AG08396 (cell line): ENCODE data around the gene CRYBG1.

Experiments used
- DNase-seq: peaks from one replicate; pipeline ENCODE4 v3.0.0; 2012; ENCODE audit warnings: low spot score, mixed read lengths

The CRYBG1 gene, protein sequence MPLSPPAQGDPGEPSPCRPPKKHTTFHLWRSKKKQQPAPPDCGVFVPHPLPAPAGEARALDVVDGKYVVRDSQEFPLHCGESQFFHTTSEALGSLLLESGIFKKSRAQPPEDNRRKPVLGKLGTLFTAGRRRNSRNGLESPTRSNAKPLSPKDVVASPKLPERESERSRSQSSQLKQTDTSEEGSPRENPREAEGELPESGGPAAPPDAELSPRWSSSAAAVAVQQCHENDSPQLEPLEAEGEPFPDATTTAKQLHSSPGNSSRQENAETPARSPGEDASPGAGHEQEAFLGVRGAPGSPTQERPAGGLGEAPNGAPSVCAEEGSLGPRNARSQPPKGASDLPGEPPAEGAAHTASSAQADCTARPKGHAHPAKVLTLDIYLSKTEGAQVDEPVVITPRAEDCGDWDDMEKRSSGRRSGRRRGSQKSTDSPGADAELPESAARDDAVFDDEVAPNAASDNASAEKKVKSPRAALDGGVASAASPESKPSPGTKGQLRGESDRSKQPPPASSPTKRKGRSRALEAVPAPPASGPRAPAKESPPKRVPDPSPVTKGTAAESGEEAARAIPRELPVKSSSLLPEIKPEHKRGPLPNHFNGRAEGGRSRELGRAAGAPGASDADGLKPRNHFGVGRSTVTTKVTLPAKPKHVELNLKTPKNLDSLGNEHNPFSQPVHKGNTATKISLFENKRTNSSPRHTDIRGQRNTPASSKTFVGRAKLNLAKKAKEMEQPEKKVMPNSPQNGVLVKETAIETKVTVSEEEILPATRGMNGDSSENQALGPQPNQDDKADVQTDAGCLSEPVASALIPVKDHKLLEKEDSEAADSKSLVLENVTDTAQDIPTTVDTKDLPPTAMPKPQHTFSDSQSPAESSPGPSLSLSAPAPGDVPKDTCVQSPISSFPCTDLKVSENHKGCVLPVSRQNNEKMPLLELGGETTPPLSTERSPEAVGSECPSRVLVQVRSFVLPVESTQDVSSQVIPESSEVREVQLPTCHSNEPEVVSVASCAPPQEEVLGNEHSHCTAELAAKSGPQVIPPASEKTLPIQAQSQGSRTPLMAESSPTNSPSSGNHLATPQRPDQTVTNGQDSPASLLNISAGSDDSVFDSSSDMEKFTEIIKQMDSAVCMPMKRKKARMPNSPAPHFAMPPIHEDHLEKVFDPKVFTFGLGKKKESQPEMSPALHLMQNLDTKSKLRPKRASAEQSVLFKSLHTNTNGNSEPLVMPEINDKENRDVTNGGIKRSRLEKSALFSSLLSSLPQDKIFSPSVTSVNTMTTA (N-terminal part only)

DNA sequence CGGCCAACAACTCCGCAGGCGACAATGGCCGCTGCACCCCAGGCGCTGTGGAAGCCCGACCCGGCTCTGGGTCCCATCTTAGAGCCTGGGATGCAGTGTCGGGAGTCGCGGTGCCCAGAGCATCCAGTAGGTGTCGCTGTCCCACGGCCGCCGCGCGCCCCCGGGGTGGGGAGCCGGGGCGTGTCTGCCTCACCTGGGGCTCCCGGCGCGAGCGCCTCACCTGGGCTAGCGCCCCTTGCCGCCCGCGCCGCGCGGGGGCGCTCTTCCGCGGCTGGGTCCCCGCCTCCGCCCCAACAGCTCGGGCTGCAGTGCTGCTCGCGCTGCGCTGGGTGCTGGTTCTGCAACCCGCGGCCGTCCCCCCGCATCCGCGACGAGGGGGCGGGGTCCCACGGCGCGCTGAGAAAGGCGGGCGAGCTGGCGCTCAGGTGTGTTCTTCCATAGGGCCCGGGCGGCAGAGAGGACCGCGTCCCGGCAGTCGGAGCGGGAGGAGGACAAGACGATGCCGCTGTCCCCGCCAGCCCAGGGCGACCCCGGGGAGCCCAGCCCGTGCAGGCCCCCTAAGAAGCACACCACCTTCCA is at the start of gene CRYBG1:
Gene CRYBG1, plus strand, starts transcription at position 308 of the 579 bp plus-strand sequence. Its CDS starts 192 bp downstream, at position 500.
- DNase-seq: peak; percentile 80

DNA sequence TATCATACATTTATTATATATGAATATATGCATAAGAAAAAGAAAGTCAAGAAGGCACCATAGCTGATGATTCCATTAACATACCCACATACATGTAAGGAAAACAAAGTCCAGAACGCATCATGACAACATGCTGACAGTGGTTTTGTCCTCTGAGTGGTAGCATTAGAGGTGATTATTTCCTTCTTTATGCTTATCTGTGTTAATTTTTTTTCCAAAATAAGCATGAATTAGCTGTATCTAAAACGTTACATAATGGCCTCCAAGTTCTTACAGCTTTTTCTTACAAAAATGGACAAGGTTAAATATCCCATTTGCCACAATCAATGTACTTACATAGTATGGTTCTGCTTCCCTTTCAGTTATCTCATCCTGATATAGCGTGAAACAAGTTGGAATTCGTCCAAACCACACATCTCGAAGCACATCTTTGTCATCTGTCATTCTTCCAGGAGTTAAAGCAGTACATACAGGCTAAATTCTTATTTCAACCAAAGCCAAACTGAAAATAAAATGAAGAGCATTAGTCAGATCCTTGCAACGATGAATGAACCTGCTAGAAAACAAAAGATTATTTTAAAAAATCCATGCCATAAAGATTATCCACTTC is 44.6 kb upstream of the CRYBG1 start:
- no peak for DNase-seq

DNA sequence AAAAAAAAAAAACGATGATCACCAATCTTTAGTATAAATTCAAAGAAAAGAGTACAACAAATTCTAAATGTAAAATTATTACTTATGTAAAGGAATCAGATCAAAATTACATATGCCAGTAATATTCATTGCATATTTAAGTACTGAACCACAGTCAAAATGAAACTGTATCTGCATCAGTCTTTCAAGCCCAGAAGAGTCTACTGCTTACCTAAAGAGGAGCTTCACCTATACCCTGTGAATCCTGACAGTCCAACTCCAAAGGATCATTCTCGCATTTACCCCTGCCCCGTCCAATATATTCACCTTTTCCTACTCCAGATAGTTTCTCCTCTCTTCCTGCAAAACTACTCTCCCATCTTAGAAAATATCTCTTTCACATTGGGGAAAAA is 44.1 kb upstream of the CRYBG1 start:
- no peak for DNase-seq

DNA sequence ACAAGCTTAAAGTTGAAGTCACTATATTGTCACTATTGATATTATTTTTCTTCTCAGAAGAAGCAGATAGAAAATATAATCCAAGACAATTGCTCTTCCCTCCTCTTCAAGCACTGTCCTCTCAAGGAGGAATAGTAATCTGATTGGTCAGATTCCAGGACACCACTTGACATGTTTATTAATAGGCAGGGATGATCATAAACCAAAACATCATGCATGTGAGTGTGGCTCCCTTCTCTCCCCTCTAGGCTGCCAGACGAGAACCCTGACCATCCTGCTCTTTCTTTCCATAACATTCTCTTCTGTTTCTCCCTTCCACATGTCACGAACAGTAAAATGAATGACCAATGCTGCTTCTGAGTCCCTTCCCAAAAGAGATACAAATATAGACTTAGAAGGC is 42.5 kb upstream of the CRYBG1 start:
- DNase-seq: no peak

DNA sequence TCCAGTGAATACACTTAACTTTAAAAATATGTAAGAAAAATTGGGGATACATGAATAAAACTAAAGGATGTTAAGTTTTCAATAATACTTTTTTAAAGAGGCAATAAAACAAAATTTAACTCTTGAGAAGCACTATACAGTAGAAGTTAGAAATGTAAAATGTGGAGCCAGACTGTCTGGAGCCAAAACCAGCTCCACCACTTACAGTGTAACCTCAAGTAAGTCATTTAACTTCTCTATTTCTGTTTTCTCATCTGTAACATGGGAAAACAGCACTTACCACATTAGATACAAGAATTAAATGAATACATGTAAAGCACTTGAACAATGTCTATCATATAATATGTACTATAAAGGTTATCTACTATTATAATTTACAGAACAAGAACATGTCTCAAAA is 41.7 kb upstream of the CRYBG1 start:
- no peak for DNase-seq

DNA sequence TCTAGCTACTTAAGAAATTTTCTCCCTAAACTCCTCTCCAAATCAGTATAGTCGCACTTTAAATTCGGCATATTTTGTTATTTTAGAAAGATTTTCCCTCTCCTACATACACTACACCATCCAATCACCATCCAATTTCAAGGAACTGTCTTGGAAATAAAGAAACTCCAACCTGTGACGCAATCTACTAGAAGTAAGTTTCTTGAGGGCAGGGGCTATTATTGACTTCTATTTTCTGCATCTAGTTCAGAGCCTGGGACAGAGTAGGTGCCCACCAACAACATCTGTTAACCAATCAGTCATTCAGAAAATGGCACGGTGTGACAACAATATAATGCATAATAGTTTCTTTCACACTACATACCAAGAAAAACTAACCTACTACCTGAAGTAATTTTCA is 38.6 kb upstream of the CRYBG1 start:
- DNase-seq: no peak

DNA sequence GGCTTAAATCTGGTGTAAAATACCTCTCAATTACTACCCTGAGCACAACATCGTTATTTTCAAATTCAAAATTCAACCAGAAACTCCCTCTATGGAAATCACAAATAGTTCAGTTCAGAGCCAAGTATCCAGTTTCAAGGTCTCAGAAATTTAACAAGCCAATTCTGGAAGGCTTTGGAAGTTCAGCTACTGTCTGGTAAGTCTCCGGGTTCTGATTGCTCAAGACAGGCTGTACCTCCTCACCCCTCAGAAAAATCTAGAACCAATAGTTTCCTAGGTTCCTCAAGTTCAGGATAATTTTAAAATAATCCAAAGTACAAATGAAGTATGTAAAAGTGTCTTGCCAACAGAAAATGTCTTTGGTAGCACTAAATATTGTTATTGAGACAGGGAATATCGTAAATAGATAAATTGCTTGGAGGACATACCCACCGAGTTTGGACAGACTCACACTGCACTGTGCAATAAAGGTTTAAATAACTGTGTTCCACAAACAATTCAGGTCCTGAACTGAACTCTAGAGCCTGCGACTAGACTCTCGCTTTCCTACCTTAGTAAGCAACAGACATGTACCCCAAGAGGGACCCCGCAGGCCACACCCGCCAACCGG is 35.7 kb upstream of the CRYBG1 start:
- DNase-seq: peak; percentile 12

DNA sequence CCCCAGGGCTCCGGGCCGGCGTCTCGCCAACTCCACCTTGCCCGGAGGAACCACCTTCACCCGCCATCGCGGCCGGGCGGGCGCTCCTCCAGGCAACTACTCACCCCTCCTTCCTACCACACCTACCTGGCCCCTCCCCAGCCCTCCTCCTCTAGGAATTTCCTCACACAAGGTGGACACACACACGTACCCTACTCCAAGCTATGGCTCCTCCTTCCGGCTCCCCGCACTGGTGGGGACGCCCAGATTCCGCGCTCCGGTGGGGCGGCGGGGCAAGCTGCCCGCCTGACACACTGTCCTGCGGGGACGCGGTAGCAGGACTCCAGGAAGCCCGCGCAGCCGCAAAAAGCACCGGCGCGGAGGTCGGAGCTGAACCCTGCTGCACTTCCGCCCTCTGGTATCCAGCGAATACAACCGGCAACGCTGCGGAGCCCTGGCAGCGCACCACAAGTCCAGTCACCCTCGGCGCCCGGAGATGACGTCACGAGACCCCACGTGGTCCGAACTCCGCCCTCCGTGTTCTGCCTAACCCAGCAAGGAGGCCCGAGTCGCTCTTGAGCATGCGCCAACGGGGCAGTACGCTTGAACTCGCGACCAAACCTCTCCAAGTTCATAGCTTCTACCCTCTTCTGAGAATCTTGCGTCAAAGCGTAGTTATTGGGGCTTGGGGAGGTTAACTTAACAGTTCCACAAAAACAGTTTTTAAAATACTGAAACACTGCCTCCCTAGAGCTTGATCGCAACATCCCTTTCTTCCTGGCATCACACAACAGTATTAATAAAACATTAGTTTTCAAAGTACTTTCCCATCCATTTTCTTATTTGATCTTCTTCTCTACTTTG is 35.0 kb upstream of the CRYBG1 start, which contains the start of gene ATG5:
Gene ATG5, minus strand, starts transcription at position 425 of the 843 bp plus-strand sequence. CDS start 9,552 bp downstream, outside the sequence.
- peak; percentile 99 for DNase-seq

DNA sequence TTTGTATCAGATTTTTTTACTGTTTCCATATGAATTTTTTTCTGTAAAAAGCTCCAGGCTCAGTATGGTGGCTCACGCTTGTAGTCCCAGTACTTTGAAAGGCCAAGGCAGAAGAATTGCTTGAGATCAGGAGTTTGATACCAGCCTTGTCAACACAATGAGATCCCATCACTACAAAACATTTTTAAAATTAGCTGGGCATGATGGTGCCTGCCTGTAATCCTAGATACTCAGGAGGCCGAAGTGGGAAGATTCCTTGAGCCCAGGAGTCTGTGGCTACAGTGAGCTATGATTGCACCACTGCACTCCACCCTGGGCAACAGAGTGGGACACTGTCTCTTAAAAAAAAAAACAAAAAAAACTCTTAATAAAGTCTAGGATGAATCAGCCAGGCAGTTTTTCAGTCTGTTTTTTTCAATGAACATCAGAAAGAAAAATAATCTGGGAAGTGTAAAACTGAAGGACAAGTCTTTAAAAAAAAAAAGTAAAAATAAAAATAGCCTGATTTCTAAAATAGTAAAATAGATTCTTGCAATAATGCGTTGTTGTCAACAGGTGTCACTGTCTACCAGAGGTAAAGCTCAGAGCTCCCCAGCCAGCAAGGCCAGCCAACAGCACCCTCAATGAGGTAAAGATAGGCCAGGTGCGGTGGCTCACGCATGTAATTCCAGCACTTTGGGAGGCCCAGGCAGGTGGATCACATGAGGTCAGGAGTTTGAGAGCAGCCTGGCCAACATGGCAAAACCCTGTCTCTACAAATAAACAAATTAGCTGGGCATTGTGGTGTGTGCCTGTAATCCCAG is 25.7 kb upstream of the CRYBG1 start:
- DNase-seq: peak; percentile 47

DNA sequence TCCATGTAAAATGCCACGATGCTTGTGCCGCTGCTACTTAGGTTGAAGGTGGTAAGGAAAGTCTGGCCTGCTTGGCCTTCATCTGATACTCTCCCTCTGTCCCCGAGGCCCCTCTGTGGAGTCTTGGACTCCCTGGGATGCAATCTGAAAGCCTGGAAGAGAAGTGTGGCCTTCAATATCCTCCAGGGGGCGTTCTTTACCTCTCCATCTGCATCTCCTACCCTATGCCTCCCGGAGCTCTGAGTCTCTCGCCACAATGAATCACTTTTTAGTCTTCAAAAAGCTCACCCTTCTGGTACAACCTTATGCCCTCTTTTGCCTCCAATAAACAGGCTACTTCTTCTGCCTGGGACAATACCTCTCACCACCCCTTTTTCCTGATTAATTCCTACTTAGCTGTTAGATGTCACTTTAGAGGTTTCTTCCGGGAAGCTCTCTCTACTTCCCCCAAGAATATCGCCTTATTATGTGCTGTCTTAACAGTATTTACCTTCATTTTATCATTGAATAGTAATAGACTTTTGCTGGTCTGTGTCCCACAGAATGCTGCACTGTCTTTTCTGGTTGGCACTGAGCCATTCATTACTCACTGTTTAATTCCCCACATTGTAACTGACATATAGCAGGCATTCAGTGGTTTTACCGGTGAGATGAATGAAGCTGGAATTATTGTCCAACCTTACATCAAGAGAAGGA is 21.0 kb upstream of the CRYBG1 start:
- peak; percentile 82 for DNase-seq

DNA sequence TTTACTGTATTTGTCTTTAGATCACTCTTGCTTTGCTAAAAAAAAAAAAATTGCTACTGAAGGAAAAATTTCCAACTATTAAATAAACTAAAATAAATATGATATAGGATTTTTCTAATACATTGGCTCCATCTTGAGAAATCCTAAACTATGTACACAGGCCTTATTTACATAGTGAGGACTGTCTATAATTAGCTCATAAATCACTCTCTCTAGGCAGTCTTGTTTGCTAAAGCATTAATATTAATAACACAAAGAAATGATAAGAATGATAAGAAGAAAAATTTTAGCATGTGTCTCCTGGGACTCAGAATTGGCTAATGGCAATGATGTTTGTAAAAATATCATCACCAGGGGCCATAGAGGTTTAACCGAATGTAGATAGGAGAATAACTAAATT is 13.3 kb upstream of the CRYBG1 start:
- DNase-seq: no peak

DNA sequence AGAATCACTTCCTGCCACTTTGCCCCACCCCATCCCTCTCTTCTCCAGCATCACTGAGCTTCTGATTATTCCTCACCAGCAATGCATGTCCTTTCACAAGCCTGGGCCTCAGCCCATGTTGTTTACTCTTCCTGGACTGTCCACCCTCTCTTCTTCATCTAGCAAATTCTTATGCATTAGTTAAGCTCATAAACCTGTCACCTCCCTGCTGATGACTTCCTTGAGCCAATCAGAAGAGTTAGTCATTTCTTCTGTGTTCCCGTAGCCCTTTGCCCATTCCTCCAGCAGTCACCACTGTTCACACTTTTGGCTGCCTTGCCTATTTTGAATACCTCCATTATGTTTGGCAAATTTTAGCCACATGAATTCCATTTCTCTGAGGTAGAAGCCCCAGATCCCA is 4.1 kb upstream of the CRYBG1 start:
- no peak for DNase-seq

DNA sequence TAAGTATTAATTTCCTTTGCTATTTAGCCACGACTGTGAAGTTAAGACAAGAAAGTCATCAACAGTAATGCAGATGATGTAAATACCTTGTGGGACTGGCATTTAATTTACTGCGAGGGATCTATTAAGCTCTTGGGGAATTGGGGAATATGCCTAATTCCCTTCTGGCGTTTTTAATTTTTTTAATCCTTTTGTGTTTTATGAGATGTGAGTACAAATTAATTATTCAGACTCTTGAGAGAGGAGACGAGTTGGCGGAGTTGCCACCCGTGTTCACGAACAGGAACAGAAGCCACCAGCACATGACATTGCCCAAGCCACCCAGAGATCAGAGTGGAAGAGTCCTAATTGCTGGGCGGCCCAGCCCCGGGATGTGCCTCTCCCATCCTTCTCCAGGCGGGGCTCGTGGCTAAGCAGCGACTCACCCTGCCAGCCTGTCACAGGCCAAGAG is 533 bp upstream of the CRYBG1 start:
- DNase-seq: no peak

DNA sequence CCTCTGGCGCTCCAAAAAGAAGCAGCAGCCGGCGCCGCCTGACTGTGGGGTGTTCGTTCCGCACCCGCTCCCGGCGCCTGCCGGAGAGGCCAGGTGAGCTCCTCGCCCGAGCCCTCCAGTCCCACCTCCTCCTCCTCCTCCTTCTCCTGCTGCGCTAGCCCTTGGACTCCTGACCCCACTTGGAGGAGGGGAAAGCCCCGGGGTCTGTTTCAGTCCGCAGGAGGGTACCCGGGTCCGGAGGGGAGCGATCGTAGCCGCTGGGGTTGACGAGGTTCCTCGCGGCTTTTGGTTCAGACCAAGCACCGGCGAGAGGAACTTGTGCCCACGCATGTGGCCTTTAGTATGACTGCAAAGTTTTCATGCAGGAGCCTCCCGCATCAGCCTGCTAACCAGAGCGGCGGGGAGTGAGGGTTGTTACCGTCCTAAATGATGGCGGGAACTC is 493 bp downstream of the CRYBG1 start:
- peak; percentile 23 for DNase-seq

DNA sequence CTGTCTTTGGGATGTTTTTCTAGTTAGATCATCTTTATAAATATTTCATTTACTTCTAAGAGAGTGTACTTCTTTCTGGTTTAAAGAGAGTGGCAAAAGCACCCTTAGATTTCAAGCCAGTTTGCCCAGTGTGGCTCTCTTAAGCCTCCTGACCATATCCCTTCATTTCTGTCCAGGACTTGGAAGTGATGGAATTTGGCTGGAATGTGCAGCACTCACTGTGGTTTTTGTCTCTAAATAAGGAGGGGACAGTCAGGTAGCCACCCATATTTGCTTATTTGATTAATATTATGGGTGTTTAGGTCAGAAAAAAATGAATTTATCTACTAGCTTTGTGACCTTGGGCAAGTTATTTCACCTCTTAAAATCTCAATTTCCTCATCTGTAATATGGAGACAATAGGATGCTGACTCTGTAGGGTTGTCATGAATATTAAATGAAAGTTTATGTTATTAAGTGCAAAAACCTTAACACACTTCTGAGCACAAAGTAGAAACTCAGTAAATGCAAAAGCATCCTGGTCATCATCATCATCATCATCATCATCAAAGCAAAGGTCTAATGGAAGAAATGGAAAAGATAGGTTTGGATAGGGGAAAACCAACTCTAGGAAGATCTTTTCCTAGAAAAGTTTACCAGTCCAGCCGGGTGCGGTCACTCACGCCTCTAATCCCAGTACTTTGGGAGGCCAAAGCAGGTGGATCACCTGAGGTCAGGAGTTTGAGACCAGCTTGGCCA is 3.1 kb downstream of the CRYBG1 start:
- DNase-seq: no peak

DNA sequence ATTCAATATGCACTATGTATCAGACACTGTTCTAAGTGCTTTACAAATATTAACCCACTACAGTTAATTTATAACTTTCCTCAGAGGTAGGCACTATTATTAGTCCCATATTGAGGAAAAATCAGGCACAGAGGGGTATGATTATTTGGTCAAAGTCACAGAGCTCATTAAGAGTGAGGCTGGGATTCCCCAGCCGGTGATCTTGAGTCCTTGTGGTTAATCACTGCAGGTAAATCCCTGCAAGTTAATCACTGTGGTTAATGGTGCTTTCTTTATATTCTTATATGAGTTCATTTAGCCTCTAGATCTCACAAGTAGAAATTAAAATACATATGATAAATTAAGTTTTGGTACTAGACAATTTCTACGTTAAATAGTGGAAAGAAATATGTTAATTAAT is 9.2 kb downstream of the CRYBG1 start:
- DNase-seq: no peak

DNA sequence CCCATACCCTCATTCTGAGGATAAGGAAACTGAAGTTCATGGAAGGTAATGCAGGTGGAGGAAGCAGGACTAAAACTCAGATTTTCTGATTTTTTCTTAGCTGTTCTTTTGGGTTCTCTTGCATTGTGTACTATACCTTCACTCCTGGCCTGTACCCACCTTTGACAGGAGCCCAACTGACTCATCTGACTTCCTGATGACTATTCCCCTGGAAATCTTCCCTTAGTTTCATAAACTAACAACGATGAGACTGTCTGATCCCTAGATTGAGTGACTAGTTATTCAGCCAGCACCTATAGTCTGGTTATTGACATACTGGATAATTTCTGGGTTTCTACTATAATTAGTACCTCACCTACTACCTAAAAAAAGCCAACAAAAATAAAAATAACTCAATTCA is 10.1 kb downstream of the CRYBG1 start:
- no peak for DNase-seq
